ENCODE data around the gene MDK. TPM values are rescaled to one million over a fixed set of nuclear protein-coding genes. Genes with fewer than 3 reads are reported as not detected.

The MDK gene
- total RNA-seq, 1 donor from 2014 or later: 5.4 TPM

DNA sequence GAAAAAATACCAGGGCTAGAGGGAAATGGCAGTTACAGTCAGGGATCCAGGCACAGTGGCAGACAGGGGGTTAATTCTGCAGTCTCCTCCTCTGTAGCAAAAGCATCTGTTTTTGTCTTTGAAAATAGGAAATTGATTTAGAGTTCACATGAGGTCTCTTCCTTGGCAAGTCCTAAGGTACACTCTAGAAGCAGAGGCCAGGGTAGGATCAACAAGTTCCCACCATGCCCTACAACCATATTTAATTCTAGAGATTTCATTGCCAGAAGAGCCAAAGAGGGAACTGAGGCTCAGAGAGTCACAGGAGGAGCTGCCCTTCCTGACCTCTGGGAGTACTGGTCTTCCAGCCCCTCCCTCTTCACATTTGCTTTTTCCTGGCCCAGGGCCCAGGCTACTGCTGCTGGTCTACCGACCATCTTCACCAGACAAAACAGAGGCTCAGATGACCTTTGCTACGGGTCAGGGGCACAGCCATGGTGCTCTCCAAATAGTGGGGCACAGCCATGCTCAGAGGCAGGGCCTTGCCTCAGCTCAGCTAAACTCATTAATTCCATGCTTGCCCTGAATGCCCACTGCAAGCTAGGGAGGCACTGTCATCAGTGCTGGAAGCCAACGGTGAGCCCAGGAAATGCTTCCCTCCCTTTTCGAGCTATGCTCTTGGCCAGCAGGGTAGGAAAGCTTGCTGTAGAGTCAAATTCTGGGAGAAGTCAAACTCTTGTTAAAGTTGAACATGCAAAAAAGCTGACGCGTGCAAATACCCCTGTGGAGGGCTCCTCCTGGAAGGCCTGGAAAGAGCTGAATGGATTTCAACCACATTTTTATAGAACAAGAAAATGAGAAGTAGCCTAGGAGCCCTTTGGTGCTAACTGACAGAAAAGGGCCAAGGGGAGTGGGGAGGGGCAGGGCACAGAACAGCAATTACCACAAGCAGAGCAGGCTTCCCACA lies 21.8 kb downstream of the MDK start:
- DNase-seq: no peak
- no peak overlapping the region for H3K4me3 Mint-ChIP-seq
- no peaks in the 10 kb centered on the region for H3K4me1 Mint-ChIP-seq
- peaks cover 28% of the 10 kb centered on the region for H3K36me3 Mint-ChIP-seq (ENCODE audit: low read depth)
- no peaks in the 10 kb centered on the region for H3K27me3 Mint-ChIP-seq
- H3K27ac Mint-ChIP-seq: no peak overlapping the region
- intact Hi-C loops (cut with micrococcal nuclease): no loop called here
- no peaks in the 10 kb centered on the region for H3K9me3 Mint-ChIP-seq

DNA sequence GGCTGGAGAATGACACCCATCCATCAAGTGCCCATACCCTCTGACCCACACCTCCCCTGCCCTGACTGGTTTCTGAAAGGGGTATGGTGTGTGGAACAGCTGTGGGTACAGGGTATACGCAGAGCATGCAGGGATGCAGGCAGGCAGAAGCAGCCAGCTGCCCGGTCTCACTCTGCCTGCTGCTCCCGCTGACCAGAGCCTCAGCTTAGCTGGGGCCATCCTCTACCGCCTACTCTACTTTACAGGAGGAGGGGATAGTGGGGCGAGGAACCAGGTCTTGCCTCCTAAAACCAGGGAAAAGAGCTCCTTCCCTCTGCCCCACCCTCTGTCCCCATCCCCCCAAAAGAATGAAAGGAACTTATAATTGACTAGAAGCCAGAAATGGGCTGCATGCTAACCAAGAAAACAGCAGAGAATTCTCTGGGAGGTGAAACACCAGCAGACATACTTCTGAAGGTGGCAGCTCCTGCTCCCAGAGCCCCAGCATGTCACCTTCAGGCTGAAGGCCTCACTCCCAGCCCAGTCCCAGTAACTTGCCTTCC lies 23.1 kb downstream of the MDK start:
- DNase-seq: no peak
- H3K4me1 Mint-ChIP-seq: no peaks in the 10 kb centered on the region
- no peak overlapping the region for H3K4me3 Mint-ChIP-seq
- peaks cover 31% of the 10 kb centered on the region for H3K36me3 Mint-ChIP-seq (ENCODE audit: low read depth)
- intact Hi-C loops (cut with micrococcal nuclease): no loop called here
- H3K27ac Mint-ChIP-seq: no peak overlapping the region
- no peaks in the 10 kb centered on the region for H3K27me3 Mint-ChIP-seq
- no peaks in the 10 kb centered on the region for H3K9me3 Mint-ChIP-seq

DNA sequence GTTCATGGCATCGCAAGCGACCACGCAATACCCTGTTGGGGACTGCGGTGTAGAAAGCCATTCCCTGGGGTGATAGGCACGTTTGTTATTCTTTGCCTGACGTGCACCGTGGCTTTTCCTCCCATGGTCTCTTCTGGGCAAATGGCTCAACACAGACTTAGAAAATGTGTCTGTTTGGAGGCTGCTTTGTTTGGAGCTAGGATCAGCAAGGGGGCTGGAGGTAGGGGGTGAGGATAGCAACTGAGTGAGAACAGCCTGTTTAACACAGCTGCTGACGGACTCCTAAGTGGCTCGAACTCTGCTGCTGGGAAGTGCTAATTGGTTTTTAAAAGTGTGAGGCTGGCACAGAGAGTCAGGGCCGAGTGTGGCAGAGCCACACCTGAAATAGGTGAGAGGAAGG lies 26.2 kb downstream of the MDK start:
- no peaks in the 10 kb centered on the region for H3K27me3 Mint-ChIP-seq
- peaks cover 31% of the 10 kb centered on the region for H3K36me3 Mint-ChIP-seq (ENCODE audit: low read depth)
- no peaks in the 10 kb centered on the region for H3K9me3 Mint-ChIP-seq
- no peak for DNase-seq
- no peak overlapping the region for H3K27ac Mint-ChIP-seq
- H3K4me1 Mint-ChIP-seq: no peaks in the 10 kb centered on the region
- no peak overlapping the region for H3K4me3 Mint-ChIP-seq
- intact Hi-C loops (cut with micrococcal nuclease): no loop called here

DNA sequence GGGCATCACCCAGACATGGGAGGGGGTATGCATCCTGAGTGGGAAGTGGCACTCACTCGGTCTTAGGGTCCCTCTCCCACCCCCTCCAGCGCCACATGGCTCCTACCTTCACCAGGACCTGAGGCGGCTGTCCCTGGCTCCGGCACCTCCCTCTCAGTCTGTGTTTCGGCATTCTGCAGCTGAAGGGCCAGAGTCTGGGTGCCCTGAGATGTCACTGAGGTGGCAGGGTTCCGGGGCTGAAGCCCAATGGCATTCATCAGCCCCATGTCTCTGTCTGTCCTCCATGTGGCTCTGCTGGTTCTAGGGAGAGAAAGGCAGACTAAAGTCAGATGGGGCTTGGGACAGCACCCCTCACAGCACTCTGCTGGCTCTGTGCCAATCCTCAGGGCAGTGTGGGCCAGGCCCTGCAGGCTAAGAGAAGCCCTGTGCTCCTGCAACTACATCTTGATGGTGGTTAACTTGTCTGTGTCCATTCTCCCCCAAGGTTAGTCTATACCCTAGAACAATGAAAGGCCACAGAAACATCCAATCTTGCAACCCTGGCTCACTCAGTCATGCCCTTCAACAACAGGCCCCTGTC lies 27.0 kb downstream of the MDK start:
- H3K4me1 Mint-ChIP-seq: no peaks in the 10 kb centered on the region
- no peak for DNase-seq
- intact Hi-C loops (cut with micrococcal nuclease): no loop called here
- H3K27me3 Mint-ChIP-seq: no peaks in the 10 kb centered on the region
- H3K27ac Mint-ChIP-seq: no peak overlapping the region
- no peaks in the 10 kb centered on the region for H3K9me3 Mint-ChIP-seq
- H3K36me3 Mint-ChIP-seq (ENCODE audit: low read depth): peaks cover 32% of the 10 kb centered on the region
- H3K4me3 Mint-ChIP-seq: no peak overlapping the region

DNA sequence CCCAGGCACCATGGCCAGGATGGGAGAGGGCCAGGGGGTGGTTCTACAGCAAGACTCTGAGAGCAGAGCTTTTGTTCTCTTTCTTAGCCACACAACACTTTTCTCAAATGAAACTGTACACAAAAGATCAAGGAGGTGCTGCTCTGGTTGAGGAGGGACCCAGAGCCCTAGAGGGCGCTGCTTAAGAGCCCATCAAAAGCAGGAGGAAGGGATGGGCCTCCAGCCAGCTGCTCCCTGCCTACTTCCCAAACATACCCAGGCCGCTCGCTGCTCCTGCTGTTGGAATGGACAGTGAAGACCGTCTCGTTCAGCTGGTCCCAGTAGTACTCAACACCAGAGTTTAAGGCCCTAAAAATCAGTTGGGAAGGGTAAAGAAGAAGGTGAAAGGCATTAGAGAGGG lies 28.6 kb downstream of the MDK start:
- no peaks in the 10 kb centered on the region for H3K27me3 Mint-ChIP-seq
- H3K4me1 Mint-ChIP-seq: peaks cover 6% of the 10 kb centered on the region
- intact Hi-C loops (cut with micrococcal nuclease): no loop called here
- no peak overlapping the region for H3K27ac Mint-ChIP-seq
- no peak overlapping the region for H3K4me3 Mint-ChIP-seq
- no peak for DNase-seq
- peaks cover 36% of the 10 kb centered on the region for H3K36me3 Mint-ChIP-seq (ENCODE audit: low read depth)
- no peaks in the 10 kb centered on the region for H3K9me3 Mint-ChIP-seq

DNA sequence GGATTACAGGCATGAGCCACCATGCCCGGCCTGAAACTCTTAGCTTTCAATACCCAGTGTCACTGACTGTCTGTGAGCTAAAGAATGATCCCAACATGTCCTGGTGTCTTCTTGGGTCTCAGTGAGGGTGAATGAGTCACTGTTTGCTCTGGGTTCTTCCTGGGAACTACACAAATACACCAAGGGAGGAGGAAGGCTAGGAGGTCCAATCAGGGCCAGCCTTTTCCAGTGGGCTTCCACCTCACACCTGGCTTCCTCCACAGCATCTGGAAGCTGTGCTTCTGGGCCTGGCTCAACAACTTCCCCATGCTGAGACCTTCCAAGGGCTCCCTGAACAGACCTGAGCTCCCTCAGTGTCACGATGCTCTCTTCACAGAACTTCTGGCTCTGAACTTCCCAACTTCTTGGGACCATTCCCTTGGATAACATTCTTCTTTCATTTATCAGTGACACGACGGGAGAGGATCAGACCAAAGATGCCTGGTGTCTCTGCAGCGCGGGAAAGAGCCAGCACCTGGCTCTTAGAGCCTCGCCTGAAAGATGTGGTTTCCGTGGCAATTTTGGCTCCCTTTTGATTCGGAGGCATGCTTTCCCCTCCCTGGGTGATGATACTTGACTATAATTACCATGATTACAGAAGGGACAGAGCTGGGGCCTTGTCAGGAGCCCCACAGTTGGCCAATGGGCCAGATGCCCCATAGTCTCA lies 32.4 kb downstream of the MDK start:
- no peak overlapping the region for H3K4me3 Mint-ChIP-seq
- H3K27ac Mint-ChIP-seq: no peak overlapping the region
- no peak for DNase-seq
- H3K4me1 Mint-ChIP-seq: peaks cover 8% of the 10 kb centered on the region
- peaks cover 35% of the 10 kb centered on the region for H3K36me3 Mint-ChIP-seq (ENCODE audit: low read depth)
- H3K9me3 Mint-ChIP-seq: no peaks in the 10 kb centered on the region
- intact Hi-C loops (cut with micrococcal nuclease): no loop called here
- H3K27me3 Mint-ChIP-seq: no peaks in the 10 kb centered on the region

DNA sequence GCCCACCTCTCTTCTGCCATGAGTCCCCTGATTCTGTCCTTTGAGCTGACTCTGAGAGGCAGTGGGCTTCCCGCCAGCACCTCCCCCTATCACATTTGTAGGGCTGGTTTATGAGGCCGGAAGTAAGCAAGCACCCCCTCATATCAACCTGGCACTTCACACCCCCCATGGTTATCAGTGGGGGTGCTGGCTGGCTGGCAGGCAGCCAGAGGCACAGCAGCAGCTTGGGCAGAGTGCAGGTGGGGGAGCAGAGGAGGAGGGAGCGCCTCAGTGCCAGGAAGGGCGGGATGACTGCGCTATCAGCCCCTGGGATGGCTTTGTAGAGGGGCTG lies 33.0 kb downstream of the MDK start:
- intact Hi-C loops (cut with micrococcal nuclease): no loop called here
- H3K4me3 Mint-ChIP-seq: no peak overlapping the region
- no peak for DNase-seq
- no peaks in the 10 kb centered on the region for H3K9me3 Mint-ChIP-seq
- peaks cover 8% of the 10 kb centered on the region for H3K4me1 Mint-ChIP-seq
- H3K27ac Mint-ChIP-seq: no peak overlapping the region
- no peaks in the 10 kb centered on the region for H3K27me3 Mint-ChIP-seq
- H3K36me3 Mint-ChIP-seq (ENCODE audit: low read depth): peaks cover 36% of the 10 kb centered on the region

DNA sequence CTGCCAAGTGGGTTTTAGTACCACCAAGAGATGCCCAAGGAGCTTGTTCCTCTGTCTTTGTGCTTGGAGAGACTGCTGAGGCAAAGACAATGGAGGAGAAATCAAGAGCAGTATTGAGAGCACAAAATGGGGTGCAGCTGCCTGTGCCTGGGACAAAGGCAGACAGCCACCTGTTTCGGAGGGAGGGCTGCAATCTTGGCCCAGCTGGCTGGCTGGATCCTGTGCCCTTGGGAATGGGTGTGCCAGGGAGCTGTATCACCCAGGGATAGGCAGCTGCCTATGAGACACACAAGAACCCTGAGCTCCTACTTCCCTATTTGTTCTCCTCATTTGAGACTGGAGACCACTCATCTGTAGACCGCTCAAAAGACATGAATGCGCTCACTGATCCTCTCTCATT lies 33.4 kb downstream of the MDK start:
- H3K27ac Mint-ChIP-seq: no peak overlapping the region
- no peak overlapping the region for H3K4me3 Mint-ChIP-seq
- H3K36me3 Mint-ChIP-seq (ENCODE audit: low read depth): peaks cover 33% of the 10 kb centered on the region
- no peaks in the 10 kb centered on the region for H3K27me3 Mint-ChIP-seq
- H3K9me3 Mint-ChIP-seq: no peaks in the 10 kb centered on the region
- no peak for DNase-seq
- H3K4me1 Mint-ChIP-seq: peaks cover 8% of the 10 kb centered on the region
- intact Hi-C loops (cut with micrococcal nuclease): no loop called here

DNA sequence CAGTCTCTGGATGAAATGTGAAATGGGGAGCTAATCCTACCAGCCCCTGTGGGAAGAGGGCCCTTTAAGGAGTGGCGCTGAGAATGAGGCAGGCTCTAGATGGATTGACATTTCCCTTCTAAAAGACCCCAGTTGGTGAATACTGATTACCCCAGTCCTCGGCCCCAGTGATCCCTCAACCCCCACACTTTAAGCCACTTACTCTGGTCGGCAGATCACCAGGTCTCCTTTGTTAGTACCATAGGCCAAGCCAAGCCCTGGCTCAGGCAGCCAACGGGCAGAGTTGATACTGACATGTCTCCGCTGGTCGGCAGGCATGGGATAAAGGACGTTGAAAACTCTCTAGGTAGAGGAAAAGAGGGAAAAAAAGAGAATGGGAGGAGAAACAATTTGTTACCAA lies 36.2 kb downstream of the MDK start:
- Mint-ChIP-seq H3K4me3 (no peak overlapping the region), H3K36me3 (ENCODE audit: low read depth) (peaks cover 32% of the 10 kb centered on the region), H3K4me1 (peaks cover 12% of the 10 kb centered on the region), H3K9me3 (no peaks in the 10 kb centered on the region), H3K27me3 (no peaks in the 10 kb centered on the region), H3K27ac (no peak overlapping the region)
- no peak for DNase-seq
- intact Hi-C loops (cut with micrococcal nuclease): no loop called here

DNA sequence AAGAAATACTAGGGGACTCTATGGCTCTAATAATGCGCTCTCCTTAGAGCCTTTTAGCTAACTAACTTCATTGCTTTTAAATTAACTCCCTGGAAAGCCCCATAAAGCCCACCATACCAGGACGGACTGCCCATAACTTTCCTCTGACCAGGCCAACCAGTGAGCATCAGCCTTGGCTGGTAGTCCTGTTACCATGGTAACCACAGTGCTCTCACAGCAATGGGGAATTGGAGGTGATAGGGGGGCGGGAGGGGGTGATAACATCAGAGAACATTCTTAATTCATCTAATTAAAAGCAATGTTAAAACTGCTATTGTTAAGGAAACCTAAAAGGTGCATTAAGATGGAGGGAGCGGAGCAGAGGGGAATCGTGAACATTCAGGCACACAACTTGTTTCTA lies 37.3 kb downstream of the MDK start:
- H3K4me3 Mint-ChIP-seq: no peak overlapping the region
- intact Hi-C loops (cut with micrococcal nuclease): no loop called here

DNA sequence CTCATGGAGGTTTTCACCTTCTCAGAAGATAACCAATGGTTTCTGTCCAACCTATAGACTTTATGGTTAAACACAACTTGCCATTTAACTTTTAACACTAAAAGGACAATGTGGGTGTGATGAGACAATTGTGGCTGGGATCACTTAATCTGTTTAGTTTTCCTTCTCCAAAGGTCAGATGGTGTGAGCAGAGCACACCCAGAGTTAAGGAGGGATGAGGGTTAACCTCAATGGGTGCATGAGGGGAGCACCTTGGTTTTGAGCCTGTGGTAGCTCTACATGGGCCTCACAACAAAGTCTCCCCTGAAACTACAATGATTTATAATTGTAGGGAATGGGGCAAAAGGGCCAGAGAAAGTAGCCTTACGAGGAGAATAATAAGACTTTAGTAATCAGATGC lies 39.0 kb downstream of the MDK start:
- H3K27ac Mint-ChIP-seq: no peak overlapping the region
- H3K4me1 Mint-ChIP-seq: peaks cover 8% of the 10 kb centered on the region
- intact Hi-C loops (cut with micrococcal nuclease): no loop called here
- H3K36me3 Mint-ChIP-seq (ENCODE audit: low read depth): peaks cover 27% of the 10 kb centered on the region
- H3K4me3 Mint-ChIP-seq: no peak overlapping the region
- no peak for DNase-seq
- no peaks in the 10 kb centered on the region for H3K9me3 Mint-ChIP-seq
- no peaks in the 10 kb centered on the region for H3K27me3 Mint-ChIP-seq

More for the DNA sequence above, 37.3 kb downstream of the MDK start:
- Mint-ChIP-seq H3K4me1 (peaks cover 13% of the 10 kb centered on the region), H3K27ac (no peak overlapping the region), H3K27me3 (no peaks in the 10 kb centered on the region), H3K9me3 (no peaks in the 10 kb centered on the region), H3K36me3 (ENCODE audit: low read depth) (peaks cover 30% of the 10 kb centered on the region)
- no peak for DNase-seq

DNA sequence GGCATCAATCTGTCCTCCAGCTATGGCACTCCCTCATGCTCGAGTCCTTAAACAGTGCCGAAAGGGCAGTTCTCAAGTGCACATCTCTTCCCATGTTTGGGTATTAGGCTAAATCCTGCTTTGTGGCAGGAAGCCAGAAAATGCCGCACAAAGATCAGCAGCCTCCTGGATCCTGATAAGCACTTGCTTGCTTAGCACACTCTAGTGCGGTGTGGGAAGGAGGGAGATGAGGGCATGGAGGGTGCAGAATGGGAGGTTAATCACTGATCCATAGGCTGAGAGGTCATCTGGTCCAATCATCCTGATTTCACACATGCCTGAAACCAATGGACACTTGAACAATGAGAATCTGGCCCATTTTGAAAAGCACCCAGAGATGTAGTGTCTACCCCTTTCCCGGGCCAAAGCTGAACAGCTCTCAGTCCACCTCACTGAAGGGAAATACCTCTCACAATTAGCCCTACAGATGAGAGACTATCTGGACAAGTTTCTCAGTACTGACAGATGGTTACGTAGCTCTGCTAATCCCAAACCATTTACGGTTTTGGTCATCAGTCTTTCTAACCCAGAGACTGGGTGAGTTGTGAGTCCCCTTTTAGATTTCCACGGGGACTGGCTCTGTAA lies 39.9 kb downstream of the MDK start:
- Mint-ChIP-seq H3K27me3 (no peaks in the 10 kb centered on the region), H3K4me3 (no peak overlapping the region), H3K4me1 (peaks cover 8% of the 10 kb centered on the region), H3K9me3 (no peaks in the 10 kb centered on the region), H3K36me3 (ENCODE audit: low read depth) (peaks cover 21% of the 10 kb centered on the region), H3K27ac (no peak overlapping the region)
- DNase-seq: no peak
- intact Hi-C loops (cut with micrococcal nuclease): no loop called here

DNA sequence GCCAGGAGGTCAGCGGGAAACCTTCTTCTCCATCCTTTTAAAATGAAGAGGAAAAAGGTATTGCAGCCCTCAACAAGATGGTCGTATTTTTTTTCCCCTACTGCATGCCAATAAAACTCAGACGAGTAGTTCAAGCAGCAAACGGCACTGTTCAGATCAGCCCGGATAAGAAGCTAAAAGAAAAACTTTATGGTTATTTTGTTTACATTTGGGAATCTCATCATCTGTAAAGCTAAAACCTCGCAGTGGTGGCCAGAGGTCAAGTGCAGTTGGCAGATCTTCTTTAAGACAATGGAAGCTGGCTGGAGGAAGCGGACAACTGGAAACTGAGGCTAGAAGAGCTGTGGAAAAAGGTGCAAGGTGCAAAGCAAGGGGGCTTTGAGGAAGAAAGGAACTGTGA lies 41.1 kb downstream of the MDK start:
- Mint-ChIP-seq H3K36me3 (ENCODE audit: low read depth) (peaks cover 26% of the 10 kb centered on the region), H3K27me3 (no peaks in the 10 kb centered on the region)
- intact Hi-C loops (cut with micrococcal nuclease): no loop called here

More for the DNA sequence above, 41.1 kb downstream of the MDK start:
- Mint-ChIP-seq H3K4me1 (peaks cover 8% of the 10 kb centered on the region), H3K9me3 (no peaks in the 10 kb centered on the region), H3K27ac (no peak overlapping the region), H3K4me3 (no peak overlapping the region)
- no peak for DNase-seq
